ENCODE data around the gene TRIM69. TPM values are rescaled to one million over a fixed set of nuclear protein-coding genes. Genes with fewer than 3 reads are reported as not detected.
"Not testable (repeated sequence)": the region's sequence is repeated elsewhere in the genome, so short reads cannot be mapped to it uniquely, and the experiment has no call there.

Gene TRIM69
- total RNA-seq, 1 experiment from 2014 or later, result 6.7 TPM

GRCh38 chr15:44735482-44736180, 697 bp upstream of the TRIM69 start:
- H3K4me3 ChIP-seq (ENCODE audit: low read depth, low read length), result no peak overlapping the region
- Mint-ChIP-seq H3K9me3 (ENCODE audit: unreplicated experiment) (no peaks in the 10 kb centered on the region), H3K4me1 (ENCODE audit: low read depth, unreplicated experiment) (no peaks in the 10 kb centered on the region), H3K36me3 (ENCODE audit: insufficient read depth, unreplicated experiment) (no peaks in the 10 kb centered on the region), H3K27me3 (ENCODE audit: insufficient read depth, unreplicated experiment) (no peaks in the 10 kb centered on the region), H3K4me3 (ENCODE audit: unreplicated experiment) (no peak overlapping the region), H3K27ac (ENCODE audit: unreplicated experiment) (no peak overlapping the region)
- DNase-seq, result no peak
- no TSS peak for BruUV-seq (replicated peaks)
- TF ChIP-seq, protein P1, sequence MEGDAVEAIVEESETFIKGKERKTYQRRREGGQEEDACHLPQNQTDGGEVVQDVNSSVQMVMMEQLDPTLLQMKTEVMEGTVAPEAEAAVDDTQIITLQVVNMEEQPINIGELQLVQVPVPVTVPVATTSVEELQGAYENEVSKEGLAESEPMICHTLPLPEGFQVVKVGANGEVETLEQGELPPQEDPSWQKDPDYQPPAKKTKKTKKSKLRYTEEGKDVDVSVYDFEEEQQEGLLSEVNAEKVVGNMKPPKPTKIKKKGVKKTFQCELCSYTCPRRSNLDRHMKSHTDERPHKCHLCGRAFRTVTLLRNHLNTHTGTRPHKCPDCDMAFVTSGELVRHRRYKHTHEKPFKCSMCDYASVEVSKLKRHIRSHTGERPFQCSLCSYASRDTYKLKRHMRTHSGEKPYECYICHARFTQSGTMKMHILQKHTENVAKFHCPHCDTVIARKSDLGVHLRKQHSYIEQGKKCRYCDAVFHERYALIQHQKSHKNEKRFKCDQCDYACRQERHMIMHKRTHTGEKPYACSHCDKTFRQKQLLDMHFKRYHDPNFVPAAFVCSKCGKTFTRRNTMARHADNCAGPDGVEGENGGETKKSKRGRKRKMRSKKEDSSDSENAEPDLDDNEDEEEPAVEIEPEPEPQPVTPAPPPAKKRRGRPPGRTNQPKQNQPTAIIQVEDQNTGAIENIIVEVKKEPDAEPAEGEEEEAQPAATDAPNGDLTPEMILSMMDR (IDR thresholded peaks at IDR 0.05; ENCODE audit: insufficient read depth in 1 of 2, low read depth in 1 of 2, low read length in 1 of 2, severe bottlenecking in 1 of 2, unreplicated experiment in 1 of 2), result no peak
- ChIA-PET CTCF (interaction anchor here (0.6 to 4.1 kb wide), 6 partner anchors 9 to 168 kb away, joined by 3 to 58 read pairs (median 4); partner anchors contain the start of gene SPG11), POLR2A (interaction anchor here (0.6 to 2.3 kb wide), 2 partner anchors 73 to 202 kb away, joined by 3 to 12 read pairs; partner anchors contain the start of gene SPG11)
- H3K9me3 ChIP-seq, result no peaks in the 10 kb centered on the region
- H3K36me3 ChIP-seq (ENCODE audit: control insufficient read depth, insufficient read depth, low read length), result no peaks in the 10 kb centered on the region
- intact Hi-C loops (cut with micrococcal nuclease; ENCODE audit: unreplicated experiment), result loop anchor here (5.0 kb wide), 1 partner anchor 143 kb away; no protein-coding TSS in a partner anchor
- no peaks in the 10 kb centered on the region for H3K27me3 ChIP-seq (replicated peaks; ENCODE audit: control insufficient read depth, insufficient read depth, low read length)
- no peaks in the 10 kb centered on the region for H3K4me1 ChIP-seq

GRCh38 chr15:44738340-44738984, 2.1 kb downstream of the TRIM69 start:
- Mint-ChIP-seq H3K9me3 (ENCODE audit: unreplicated experiment) (no peaks in the 10 kb centered on the region), H3K4me3 (ENCODE audit: unreplicated experiment) (no peak overlapping the region), H3K27ac (ENCODE audit: unreplicated experiment) (no peak overlapping the region), H3K36me3 (ENCODE audit: insufficient read depth, unreplicated experiment) (no peaks in the 10 kb centered on the region), H3K4me1 (ENCODE audit: low read depth, unreplicated experiment) (no peaks in the 10 kb centered on the region), H3K27me3 (ENCODE audit: insufficient read depth, unreplicated experiment) (no peaks in the 10 kb centered on the region)
- no peaks in the 10 kb centered on the region for H3K27me3 ChIP-seq (replicated peaks; ENCODE audit: control insufficient read depth, insufficient read depth, low read length)
- CTCF ChIA-PET, result interaction anchor here (0.6 to 4.1 kb wide), 8 partner anchors 10 to 202 kb away, joined by 3 to 58 read pairs (median 6); partner anchors contain the start of genes EIF3J and SPG11
- TF ChIP-seq, protein P1 (IDR thresholded peaks at IDR 0.05; ENCODE audit: insufficient read depth in 1 of 2, low read depth in 1 of 2, low read length in 1 of 2, severe bottlenecking in 1 of 2, unreplicated experiment in 1 of 2), result peak; percentile 54
- no peak overlapping the region for H3K4me3 ChIP-seq (ENCODE audit: low read depth, low read length)
- peak in 1 of 2 experiments; percentile 56 for DNase-seq
- no peaks in the 10 kb centered on the region for H3K9me3 ChIP-seq
- intact Hi-C loops (cut with micrococcal nuclease; ENCODE audit: unreplicated experiment), result loop anchor here (1.0 to 5.0 kb wide), 3 partner anchors 75 to 160 kb away; partner anchors contain the start of gene SPG11
- BruUV-seq (replicated peaks), result no TSS peak
- no peaks in the 10 kb centered on the region for H3K4me1 ChIP-seq
- no peaks in the 10 kb centered on the region for H3K36me3 ChIP-seq (ENCODE audit: control insufficient read depth, insufficient read depth, low read length)
- POLR2A ChIA-PET, result interaction anchor here (1.0 to 1.4 kb wide), 2 partner anchors 9 to 25 kb away, joined by 4 to 5 read pairs; no protein-coding TSS in a partner anchor

GRCh38 chr15:44739222-44739847, 3.0 kb downstream of the TRIM69 start:
- H3K9me3 Mint-ChIP-seq (ENCODE audit: unreplicated experiment); H3K27ac Mint-ChIP-seq (ENCODE audit: unreplicated experiment); BruUV-seq (replicated peaks); H3K36me3 ChIP-seq (ENCODE audit: control insufficient read depth, insufficient read depth, low read length); H3K36me3 Mint-ChIP-seq (ENCODE audit: insufficient read depth, unreplicated experiment); DNase-seq; H3K4me3 Mint-ChIP-seq (ENCODE audit: unreplicated experiment); H3K4me1 ChIP-seq; H3K4me3 ChIP-seq (ENCODE audit: low read depth, low read length); H3K4me1 Mint-ChIP-seq (ENCODE audit: low read depth, unreplicated experiment); H3K27me3 Mint-ChIP-seq (ENCODE audit: insufficient read depth, unreplicated experiment); POLR2A ChIA-PET; H3K9me3 ChIP-seq; H3K27me3 ChIP-seq (replicated peaks; ENCODE audit: control insufficient read depth, insufficient read depth, low read length): not testable (repeated sequence)
- intact Hi-C loops (cut with micrococcal nuclease; ENCODE audit: unreplicated experiment), result loop anchor here (2.0 to 5.0 kb wide), 2 partner anchors 147 to 161 kb away; no protein-coding TSS in a partner anchor
- CTCF ChIA-PET, result interaction anchor here (1.8 to 4.1 kb wide), 2 partner anchors 26 to 76 kb away, joined by 11 to 58 read pairs; partner anchors contain the start of gene SPG11

DNA sequence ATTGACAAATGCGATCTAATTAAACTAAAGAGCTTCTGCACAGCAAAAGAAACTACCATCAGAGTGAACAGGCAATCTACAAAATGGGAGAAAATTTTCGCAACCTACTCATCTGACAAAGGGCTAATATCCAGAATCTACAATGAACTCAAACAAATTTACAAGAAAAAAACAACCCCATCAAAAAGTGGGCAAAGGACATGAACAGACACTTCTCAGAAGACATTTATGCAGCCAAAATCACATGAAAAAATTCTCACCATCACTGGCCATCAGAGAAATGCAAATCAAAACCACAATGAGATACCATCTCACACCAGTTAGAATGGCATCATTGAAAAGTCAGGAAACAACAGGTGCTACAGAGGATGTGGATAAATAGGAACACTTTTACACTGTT, 7.1 kb downstream of the TRIM69 start:
- intact Hi-C loops (cut with micrococcal nuclease; ENCODE audit: unreplicated experiment); BruUV-seq (replicated peaks); H3K27ac Mint-ChIP-seq (ENCODE audit: unreplicated experiment): not testable (repeated sequence)

More for the DNA sequence above, 7.1 kb downstream of the TRIM69 start:
- DNase-seq; H3K36me3 ChIP-seq (ENCODE audit: control insufficient read depth, insufficient read depth, low read length); H3K9me3 Mint-ChIP-seq (ENCODE audit: unreplicated experiment); H3K36me3 Mint-ChIP-seq (ENCODE audit: insufficient read depth, unreplicated experiment); H3K4me3 ChIP-seq (ENCODE audit: low read depth, low read length); H3K4me1 ChIP-seq; H3K9me3 ChIP-seq; CTCF ChIA-PET; H3K4me1 Mint-ChIP-seq (ENCODE audit: low read depth, unreplicated experiment); H3K27me3 ChIP-seq (replicated peaks; ENCODE audit: control insufficient read depth, insufficient read depth, low read length); POLR2A ChIA-PET; H3K27me3 Mint-ChIP-seq (ENCODE audit: insufficient read depth, unreplicated experiment); H3K4me3 Mint-ChIP-seq (ENCODE audit: unreplicated experiment): not testable (repeated sequence)
